HepG2 (cell line): ENCODE results near the gene VAC14. TPM values are rescaled to one million over a fixed set of nuclear protein-coding genes. Genes with fewer than 3 reads are reported as not detected.

ENCODE experiments used
- ATAC-seq: fragments of 200-7000 bp; cut with Tn5 transposase; 3 replicates; pipeline ENCODE4 v1.9.1; 2020; ENCODE audit warnings: mild to moderate bottlenecking, moderate library complexity
- BruUV-seq: library from RNA; stranded (reverse); fragments of 400-500 nt; replicated peaks from 2 replicates; lab custom pipeline; 2021; lab: Mats Ljungman, UMichigan
- CTCF ChIA-PET: fragments of 300-600 bp; formaldehyde crosslinking; extraction: SDS; loops from one replicate; lab custom pipeline; 2021; ENCODE audit warnings: low total read pairs, inconsistent platforms, low intra/inter-chr PET ratio; lab: Yijun Ruan, JAX
- POLR2A ChIA-PET: fragments of 350-600 bp; sonication (Branson Sonifier 250); formaldehyde crosslinking; loops from one replicate; lab custom pipeline; 2020; ENCODE audit warnings: antibody characterized with exemption, inconsistent platforms; lab: Yijun Ruan, JAX
- DNase-seq: peaks from one replicate; pipeline ENCODE4 v3.0.0-alpha.2; 2015; ENCODE audit warnings: low spot score
- FAIRE-seq: peaks from 3 replicates; lab custom pipeline; 2011; peaks lifted over from hg19 to GRCh38; lab: Jason Lieb, UNC
- H2AFZ ChIP-seq: one replicate; pipeline ENCODE4 v1.6.1; 2011; ENCODE audit warnings: low read length, inconsistent platforms
- H3K27ac ChIP-seq: fragments of 300-600 bp; 3 replicates; pipeline ENCODE4 v1.8.0; 2011; ENCODE audit warnings: mixed run types, mild to moderate bottlenecking, mixed read lengths, low read length, inconsistent platforms; ENCODE audit not compliant: insufficient read depth; ENCODE audit errors: extremely low read length
- H3K27me3 ChIP-seq, 2 experiments: fragments of 200-600 bp in 1 of 2; 2 replicates in 1 of 2; 3 replicates in 1 of 2; pipeline versions ENCODE4 v1.6.0 to v1.8.0; 2011; ENCODE audit warnings: low read length in 2 of 2, mild to moderate bottlenecking in 2 of 2, moderate library complexity in 2 of 2, inconsistent platforms in 1 of 2; ENCODE audit not compliant: insufficient read depth in 2 of 2, control insufficient read depth in 1 of 2
- H3K36me3 ChIP-seq, 2 experiments: fragments of 200-600 bp in 1 of 2; replicated peaks in 1 of 2; 2 replicates in 1 of 2; 3 replicates in 1 of 2; pipeline versions ENCODE4 v1.5.1 to v1.8.0; 2011; ENCODE audit warnings: low read length in 2 of 2, inconsistent platforms in 1 of 2; ENCODE audit not compliant: insufficient read depth in 2 of 2, control insufficient read depth in 1 of 2
- H3K4me1 ChIP-seq: 2 replicates; pipeline ENCODE4 v1.5.1; 2012; ENCODE audit warnings: low read length, inconsistent platforms; ENCODE audit not compliant: insufficient read depth
- H3K4me2 ChIP-seq: 2 replicates; pipeline ENCODE4 v1.6.0; 2011; ENCODE audit warnings: low read depth, low read length, inconsistent platforms
- H3K4me3 ChIP-seq, 3 experiments: fragments of 200-600 bp in 1 of 3; sonication (generic), shearing (Covaris generic) in 1 of 3; replicated peaks in 1 of 3; 2 replicates each; pipeline ENCODE4 v1.5.1; 2011 to 2016; ENCODE audit warnings: low read length in 3 of 3, inconsistent platforms in 2 of 3, low read depth in 2 of 3, mild to moderate bottlenecking in 2 of 3, control low read depth in 1 of 3, mixed read lengths in 1 of 3; ENCODE audit not compliant: insufficient read depth in 1 of 3
- H3K79me2 ChIP-seq: one replicate; pipeline ENCODE4 v1.6.1; 2011; ENCODE audit warnings: low read length, inconsistent platforms; ENCODE audit not compliant: insufficient read depth
- H3K9ac ChIP-seq: 2 replicates; pipeline ENCODE4 v1.6.0; 2011; ENCODE audit warnings: mild to moderate bottlenecking, low read depth, low read length, inconsistent platforms; ENCODE audit not compliant: insufficient read depth
- H3K9me3 ChIP-seq: 2 replicates; pipeline ENCODE4 v1.5.1; 2012; ENCODE audit warnings: mild to moderate bottlenecking, low read length
- H4K20me1 ChIP-seq: 2 replicates; pipeline ENCODE4 v1.6.0; 2011; ENCODE audit warnings: inconsistent platforms, mild to moderate bottlenecking, low read length, moderate library complexity; ENCODE audit not compliant: insufficient read depth
- ARHGAP35 ChIP-seq: sonication (generic); formaldehyde crosslinking; IDR thresholded peaks from 2 replicates; pipeline ENCODE4 v1.9.0; 2022; ENCODE audit warnings: mild to moderate bottlenecking, inconsistent platforms, moderate library complexity, missing genetic modification reagents, borderline replicate concordance
- DPF2 ChIP-seq: sonication (generic); formaldehyde crosslinking; IDR thresholded peaks from 2 replicates; pipeline ENCODE4 v1.4.0; 2020; ENCODE audit warnings: mild to moderate bottlenecking, low read depth, missing genetic modification reagents, borderline replicate concordance
- KLF11 ChIP-seq: IDR thresholded peaks from 2 replicates; pipeline ENCODE4 v1.6.1; 2016; ENCODE audit warnings: missing compliant biosample characterization
- MTERF4 ChIP-seq: sonication (generic); formaldehyde crosslinking; IDR thresholded peaks from 2 replicates; pipeline ENCODE4 v1.8.0; 2023; ENCODE audit warnings: mild to moderate bottlenecking, missing genetic modification reagents
- MXD4 ChIP-seq: IDR thresholded peaks from 2 replicates; pipeline ENCODE4 v1.6.1; 2016; ENCODE audit warnings: mild to moderate bottlenecking, missing biosample characterization, missing genetic modification reagents
- PRPF4 ChIP-seq: fragments of 200-400 bp; formaldehyde crosslinking; IDR thresholded peaks from 2 replicates; pipeline ENCODE4 v1.6.1; 2016; ENCODE audit warnings: low read length, low read depth; ENCODE audit not compliant: poor library complexity, severe bottlenecking
- REXO4 ChIP-seq: sonication (generic); formaldehyde crosslinking; IDR thresholded peaks from 2 replicates; pipeline ENCODE4 v1.8.0; 2022; ENCODE audit warnings: missing genetic modification reagents, mild to moderate bottlenecking, borderline replicate concordance
- TMF1 ChIP-seq: sonication (generic); formaldehyde crosslinking; IDR thresholded peaks from 2 replicates; pipeline ENCODE4 v1.8.1; 2022; ENCODE audit warnings: low read depth, missing genetic modification reagents
- ZBTB46 ChIP-seq: sonication (generic); formaldehyde crosslinking; IDR thresholded peaks from 2 replicates; pipeline ENCODE4 v1.4.0; 2020; ENCODE audit warnings: mild to moderate bottlenecking, missing genetic modification reagents, borderline replicate concordance
- ZIK1 ChIP-seq: sonication (generic); formaldehyde crosslinking; IDR thresholded peaks from 2 replicates; pipeline ENCODE4 v1.5.0; 2020; ENCODE audit warnings: mild to moderate bottlenecking, low read depth, missing genetic modification reagents, borderline replicate concordance
- ZNF20 ChIP-seq: sonication (generic); formaldehyde crosslinking; IDR thresholded peaks from 2 replicates; pipeline ENCODE4 v1.4.0; 2020; ENCODE audit warnings: mild to moderate bottlenecking, moderate library complexity, missing genetic modification reagents
- ZNF563 ChIP-seq: sonication (generic); formaldehyde crosslinking; IDR thresholded peaks from 2 replicates; pipeline ENCODE4 v1.8.0; 2022; ENCODE audit warnings: mild to moderate bottlenecking, moderate library complexity, missing genetic modification reagents
- ZSCAN12 ChIP-seq: sonication (generic); formaldehyde crosslinking; IDR thresholded peaks from 2 replicates; pipeline ENCODE4 v1.9.0; 2021; ENCODE audit warnings: mild to moderate bottlenecking, missing genetic modification reagents
- WGBS: methylation state at CpG from one replicate; pipeline ENCODE4 v1.1.6; 2017; ENCODE audit warnings: low lambda C conversion rate; 5-methylcytosine and 5-hydroxymethylcytosine counted together
- in situ Hi-C: cut with HindIII; loops from 2 replicates; pipeline ENCODE4 v1.10.0; 2017; ENCODE audit warnings: low pct_unique_long_range_greater_than_20kb; ENCODE audit not compliant: extremely low pct_ligation_motif_present
- intact Hi-C: fragments of 100-400 bp; cut with micrococcal nuclease; formaldehyde crosslinking; loops from one replicate; pipeline ENCODE4 v1.10.0; 2022; ENCODE audit not compliant: unreplicated experiment
- polyA plus RNA-seq, 8 experiments: library from polyadenylated mRNA; depleted of rRNA in 3 of 8; stranded (reverse) in 7 of 8; unstranded in 1 of 8; fragments of >200 nt; fragmentation: Illumina TruSeq in 4 of 8; extraction: Trizol in 4 of 8; gene quantifications; 2 replicates each; pipeline versions ENCODE4 v1.2.1 to v1.2.3, GENCODE V29; 2011 to 2016; ENCODE audit warnings: low read depth in 4 of 8, missing spikeins in 1 of 8, mixed read lengths in 1 of 8; ENCODE audit not compliant: insufficient read depth in 1 of 8
- total RNA-seq, 5 experiments: library from RNA; depleted of rRNA; stranded (reverse); fragments of >200 nt; fragmentation: Illumina TruSeq; extraction: Trizol; gene quantifications; 2 replicates each; pipeline ENCODE4 v1.2.3, GENCODE V29; 2016; ENCODE audit warnings: low read depth in 1 of 5

The VAC14 gene
- total and polyA plus RNA-seq, 2 of the 13 experiments (the other 11 are each of a cell fraction or from before 2014, with no cell fraction given) = 23.5 to 24.6 TPM

- H3K4me3 ChIP-seq = no peak overlapping the region
- H3K79me2 ChIP-seq = no peaks in the 10 kb centered on the region
- intact Hi-C loops (no loop called here), in situ Hi-C loops (no loop called here)
- H3K27ac ChIP-seq = no peak overlapping the region
- TF ChIP-seq ZSCAN12 (no peak), ARHGAP35 (CRISPR knock-in tag) (no peak), KLF11 (CRISPR knock-in tag) (no peak), PRPF4 (no peak), ZNF563 (CRISPR knock-in tag) (no peak), REXO4 (no peak), ZBTB46 (CRISPR knock-in tag) (no peak), ZIK1 (CRISPR knock-in tag) (no peak), TMF1 (CRISPR knock-in tag) (no peak), MXD4 (CRISPR knock-in tag) (no peak), ZNF20 (CRISPR knock-in tag) (no peak), MTERF4 (CRISPR knock-in tag) (no peak), DPF2 (no peak)
- no peak for FAIRE-seq
- DNase-seq = no peak
- no peak overlapping the region for H3K9ac ChIP-seq
- peaks cover 75% of the 10 kb centered on the region for H3K4me1 ChIP-seq
- CTCF ChIA-PET = no interaction called here
- WGBS = 98% methylated on average over 5 of the region's 5 CpGs
- peaks cover 0 to 4% of the 10 kb centered on the region in 2 experiments; a peak in 1 of 5 replicates for H3K36me3 ChIP-seq
- H3K27me3 ChIP-seq = no peaks in the 10 kb centered on the region
- POLR2A ChIA-PET = interaction anchor here (1.1 to 5.3 kb wide), 5 partner anchors 10 to 33 kb away, joined by 4 to 125 read pairs (median 13); no protein-coding TSS in a partner anchor
- no peak for ATAC-seq
- BruUV-seq = no TSS peak
- H2AFZ ChIP-seq = no peak overlapping the region
- no peaks in the 10 kb centered on the region for H3K9me3 ChIP-seq
- no peaks in the 10 kb centered on the region for H4K20me1 ChIP-seq
- no peak overlapping the region for H3K4me2 ChIP-seq
Measured at GRCh38 chr16:70713342-70713741, 87.6 kb downstream of the VAC14 start.
